Hepatocyte (in vitro differentiated cells): ENCODE data around the gene EVI2B. TPM values are rescaled to one million over a fixed set of nuclear protein-coding genes. Genes with fewer than 3 reads are reported as not detected.

Source experiments
- polyA plus RNA-seq: library from polyadenylated mRNA; unstranded; fragments of >200 nt; fragmentation: Nextera tagmentation; extraction: Ambion mirVana; gene quantifications from 2 replicates; pipeline ENCODE4 v1.2.1, GENCODE V29; 2016
- total RNA-seq: library from RNA; depleted of rRNA; stranded (reverse); fragments of >200 nt; gene quantifications from 2 replicates; pipeline ENCODE4 v1.2.3, GENCODE V29; 2014

The EVI2B gene
- total and polyA plus RNA-seq, 2 experiments from 2014 or later = not detected

Other genes starting within 250 kb of the EVI2B start
- gene NF1, start 219.1 kb downstream of the EVI2B start, total RNA-seq = 37.4 and 45.9 TPM in 2 replicates
- 8.4 and 11.4 TPM in 2 replicates for gene NF1, start 219.1 kb downstream of the EVI2B start, polyA plus RNA-seq
- gene OMG, start 16.8 kb downstream of the EVI2B start, total RNA-seq = 0.12 TPM in 1 of 2 replicates, not detected in the other
- gene OMG, start 16.8 kb downstream of the EVI2B start, polyA plus RNA-seq = 0.58 and 2.2 TPM in 2 replicates
- 0.10 and 0.28 TPM in 2 replicates for gene EVI2A, start 7.6 kb upstream of the EVI2B start, total RNA-seq
- 0.88 and 1.1 TPM in 2 replicates for gene EVI2A, start 7.6 kb upstream of the EVI2B start, polyA plus RNA-seq
- 35.6 and 36.7 TPM in 2 replicates for gene RAB11FIP4, start 77.6 kb upstream of the EVI2B start, total RNA-seq
- gene RAB11FIP4, start 77.6 kb upstream of the EVI2B start, polyA plus RNA-seq = 22.0 and 25.8 TPM in 2 replicates